ENCODE results near the gene ABCC1.

ABCC1 gene

GRCh38 chr16:16164243-16164642, 214.8 kb downstream of the ABCC1 start:
- CTCF ChIA-PET: interaction anchor here (0.6 kb wide), 1 partner anchor 153 kb away, joined by 3 read pairs; no protein-coding TSS in a partner anchor
- H3K36me3 ChIP-seq (ENCODE audit: control insufficient read depth in 2 of 2, insufficient read depth in 1 of 2, low read length in 2 of 2): no peaks in the 10 kb centered on the region
- POLR2A ChIA-PET: no interaction called here

GRCh38 chr16:16166085-16166484, 216.7 kb downstream of the ABCC1 start:
- Histone ChIP-seq H3K4me1 (ENCODE audit: control insufficient read depth, insufficient read depth, low read length) (no peaks in the 10 kb centered on the region), H3K9me3 (ENCODE audit: control insufficient read depth, insufficient read depth, low read depth, low read length) (no peaks in the 10 kb centered on the region), H3K36me3 (ENCODE audit: control insufficient read depth in 2 of 2, insufficient read depth in 1 of 2, low read length in 2 of 2) (no peaks in the 10 kb centered on the region), H3K27ac (ENCODE audit: extremely low read depth, low read depth, low read length) (no peak overlapping the region), H3K4me3 (ENCODE audit: low read depth, low read length) (no peak overlapping the region)
- ChIA-PET CTCF (interaction anchor here (0.9 kb wide), 1 partner anchor 10 kb away, joined by 3 read pairs; no protein-coding TSS in a partner anchor), POLR2A (no interaction called here)
- no peak for TF ChIP-seq IKZF3 (tag by site-specific recombination; IDR thresholded peaks at IDR 0.05)
- TF ChIP-seq ZFP41 (tag by site-specific recombination; IDR thresholded peaks at IDR 0.05; ENCODE audit: borderline replicate concordance): no peak
- TF ChIP-seq TRIM28 (IDR thresholded peaks at IDR 0.05; ENCODE audit: borderline replicate concordance, low read length): no peak
- TF ChIP-seq ZNF148 (tag by site-specific recombination; IDR thresholded peaks at IDR 0.05; ENCODE audit: borderline replicate concordance): no peak
- no peak for TF ChIP-seq ZNF426 (tag by site-specific recombination; IDR thresholded peaks at IDR 0.05)
- TF ChIP-seq PRDM4 (tag by site-specific recombination; IDR thresholded peaks at IDR 0.05): no peak
- TF ChIP-seq, protein P1, sequence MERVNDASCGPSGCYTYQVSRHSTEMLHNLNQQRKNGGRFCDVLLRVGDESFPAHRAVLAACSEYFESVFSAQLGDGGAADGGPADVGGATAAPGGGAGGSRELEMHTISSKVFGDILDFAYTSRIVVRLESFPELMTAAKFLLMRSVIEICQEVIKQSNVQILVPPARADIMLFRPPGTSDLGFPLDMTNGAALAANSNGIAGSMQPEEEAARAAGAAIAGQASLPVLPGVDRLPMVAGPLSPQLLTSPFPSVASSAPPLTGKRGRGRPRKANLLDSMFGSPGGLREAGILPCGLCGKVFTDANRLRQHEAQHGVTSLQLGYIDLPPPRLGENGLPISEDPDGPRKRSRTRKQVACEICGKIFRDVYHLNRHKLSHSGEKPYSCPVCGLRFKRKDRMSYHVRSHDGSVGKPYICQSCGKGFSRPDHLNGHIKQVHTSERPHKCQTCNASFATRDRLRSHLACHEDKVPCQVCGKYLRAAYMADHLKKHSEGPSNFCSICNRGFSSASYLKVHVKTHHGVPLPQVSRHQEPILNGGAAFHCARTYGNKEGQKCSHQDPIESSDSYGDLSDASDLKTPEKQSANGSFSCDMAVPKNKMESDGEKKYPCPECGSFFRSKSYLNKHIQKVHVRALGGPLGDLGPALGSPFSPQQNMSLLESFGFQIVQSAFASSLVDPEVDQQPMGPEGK (tag by site-specific recombination; IDR thresholded peaks at IDR 0.05): no peak
- TF ChIP-seq ZIC2 (tag by site-specific recombination; IDR thresholded peaks at IDR 0.05): no peak
- no peak for TF ChIP-seq ZNF174 (tag by site-specific recombination; IDR thresholded peaks at IDR 0.05)
- TF ChIP-seq CTCF (tag by site-specific recombination; IDR thresholded peaks at IDR 0.05): no peak
- no peak for TF ChIP-seq ZNF132 (tag by site-specific recombination; IDR thresholded peaks at IDR 0.05; ENCODE audit: borderline replicate concordance)
- TF ChIP-seq SP7 (tag by site-specific recombination; IDR thresholded peaks at IDR 0.05): no peak
- no peak for TF ChIP-seq KLF9 (tag by site-specific recombination; IDR thresholded peaks at IDR 0.05; ENCODE audit: low read depth)
- TF ChIP-seq ZBTB7A (tag by site-specific recombination; IDR thresholded peaks at IDR 0.05; ENCODE audit: low read depth): no peak
- TF ChIP-seq, protein P2, sequence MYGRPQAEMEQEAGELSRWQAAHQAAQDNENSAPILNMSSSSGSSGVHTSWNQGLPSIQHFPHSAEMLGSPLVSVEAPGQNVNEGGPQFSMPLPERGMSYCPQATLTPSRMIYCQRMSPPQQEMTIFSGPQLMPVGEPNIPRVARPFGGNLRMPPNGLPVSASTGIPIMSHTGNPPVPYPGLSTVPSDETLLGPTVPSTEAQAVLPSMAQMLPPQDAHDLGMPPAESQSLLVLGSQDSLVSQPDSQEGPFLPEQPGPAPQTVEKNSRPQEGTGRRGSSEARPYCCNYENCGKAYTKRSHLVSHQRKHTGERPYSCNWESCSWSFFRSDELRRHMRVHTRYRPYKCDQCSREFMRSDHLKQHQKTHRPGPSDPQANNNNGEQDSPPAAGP (tag by site-specific recombination; IDR thresholded peaks at IDR 0.05): no peak
- no peak for TF ChIP-seq PRDM1 (tag by site-specific recombination; IDR thresholded peaks at IDR 0.05)
- no peak for TF ChIP-seq ZNF350 (tag by site-specific recombination; IDR thresholded peaks at IDR 0.05)
- TF ChIP-seq ZNF501 (tag by site-specific recombination; IDR thresholded peaks at IDR 0.05): no peak
- no peak for TF ChIP-seq ZNF155 (tag by site-specific recombination; IDR thresholded peaks at IDR 0.05)

More at GRCh38 chr16:16164243-16164642, 214.8 kb downstream of the ABCC1 start:
- Histone ChIP-seq H3K27ac (ENCODE audit: extremely low read depth, low read depth, low read length) (no peak overlapping the region), H3K4me1 (ENCODE audit: control insufficient read depth, insufficient read depth, low read length) (no peaks in the 10 kb centered on the region), H3K4me3 (ENCODE audit: low read depth, low read length) (no peak overlapping the region), H3K9me3 (ENCODE audit: control insufficient read depth, insufficient read depth, low read depth, low read length) (no peaks in the 10 kb centered on the region)
- TF ChIP-seq ZNF792 (tag by site-specific recombination; IDR thresholded peaks at IDR 0.05) (no peak), ZNF133 (tag by site-specific recombination; IDR thresholded peaks at IDR 0.05) (no peak), ZNF423 (tag by site-specific recombination; IDR thresholded peaks at IDR 0.05) (no peak), ZNF692 (tag by site-specific recombination; IDR thresholded peaks at IDR 0.05) (no peak), SP7 (tag by site-specific recombination; IDR thresholded peaks at IDR 0.05) (no peak), ZNF658 (tag by site-specific recombination; IDR thresholded peaks at IDR 0.05) (no peak), ZNF157 (tag by site-specific recombination; IDR thresholded peaks at IDR 0.05) (no peak), ZNF23 (tag by site-specific recombination; IDR thresholded peaks at IDR 0.05; ENCODE audit: borderline replicate concordance) (no peak)
